HG03097 (cell line): ENCODE results near the gene ZNF222.
A peak's percentile ranks its signal among the peaks of the same experiment; 100 is the strongest.

Experiments
- ATAC-seq: cut with Tn5 transposase; IDR thresholded peaks from one replicate; pipeline ENCODE4 v1.9.1; 2021; ENCODE audit not compliant: unreplicated experiment, low FRiP score

ZNF222 gene

DNA sequence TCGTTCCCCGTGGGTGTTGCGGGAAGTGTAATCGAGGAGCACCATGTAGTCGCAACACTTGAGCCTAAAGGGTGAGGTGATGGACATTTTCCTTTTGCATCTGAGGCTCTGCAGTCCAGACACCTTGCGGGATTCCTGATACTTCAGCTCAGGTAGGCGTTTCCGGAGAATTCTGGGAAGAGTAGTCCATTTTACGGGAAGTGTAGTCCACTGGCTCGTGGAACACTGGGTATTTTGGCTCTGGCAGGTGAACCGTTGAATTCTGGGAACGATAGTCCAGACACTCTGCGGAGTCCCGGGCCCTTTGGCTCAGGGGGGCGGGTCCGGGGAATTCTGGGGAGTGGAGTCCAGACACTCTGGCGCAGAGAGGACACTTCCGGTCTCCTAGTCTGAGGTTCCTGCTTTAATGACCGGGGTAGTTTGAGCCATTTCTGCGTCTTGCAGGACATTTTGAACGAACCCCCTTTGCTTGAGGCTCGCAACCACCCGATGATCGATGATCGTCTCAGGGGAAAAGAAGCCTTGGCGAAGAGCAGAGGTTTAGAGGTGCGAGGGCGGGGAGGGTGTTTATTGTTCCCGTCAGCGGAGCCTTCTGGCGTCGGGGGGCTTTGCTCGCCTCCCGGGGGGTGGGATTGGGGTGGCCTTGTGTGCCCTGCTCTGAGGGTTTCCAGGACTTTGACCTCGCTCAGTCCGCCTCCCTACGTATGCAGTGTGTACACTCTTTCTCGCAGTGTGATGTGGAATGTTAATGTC is 26.6 kb downstream of the ZNF222 start, which contains the start of gene ZNF223:
ZNF223 (plus strand) TSS at position 387 of the 753 bp plus-strand sequence. CDS start 3,141 bp downstream, outside the sequence.
- ATAC-seq: peak; percentile 91

DNA sequence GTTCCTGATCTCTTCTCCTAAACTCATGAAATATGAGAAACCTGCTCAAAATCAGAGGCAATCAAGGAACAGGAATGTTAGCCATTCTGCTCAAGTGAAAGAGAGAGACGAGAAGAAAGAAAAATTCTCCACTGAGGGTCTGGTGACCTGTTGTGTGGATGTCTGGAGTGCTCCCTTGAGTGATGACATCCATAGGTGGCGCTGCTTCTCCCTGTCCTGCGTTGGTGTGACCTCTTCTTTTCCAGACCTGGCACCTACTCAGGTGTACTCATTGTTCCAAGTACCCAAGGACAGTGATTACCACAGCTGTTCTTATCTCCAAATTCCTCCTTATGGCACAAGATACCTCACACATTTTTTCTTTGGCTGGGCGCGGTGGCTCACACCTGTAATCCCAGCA is 30.7 kb downstream of the ZNF222 start:
- ATAC-seq: no peak

DNA sequence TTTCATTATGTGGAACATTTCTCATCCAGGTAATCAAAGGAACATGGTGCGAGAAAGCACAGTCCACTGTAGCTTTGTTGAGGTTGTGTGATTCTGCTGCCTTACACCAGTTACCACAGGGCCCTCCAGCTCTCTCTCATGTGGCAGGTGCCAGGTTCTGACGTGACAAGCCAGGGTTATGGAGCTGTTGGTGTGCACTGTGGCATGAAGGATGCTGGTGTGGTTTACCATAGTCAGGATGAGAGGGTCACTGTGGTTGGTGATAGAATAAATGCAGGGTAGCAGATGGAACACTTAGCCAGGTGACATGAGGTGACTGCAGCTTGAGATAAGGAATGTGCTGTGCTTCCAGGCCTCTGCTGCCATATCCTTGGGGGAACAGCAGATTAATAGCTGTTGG is 34.0 kb downstream of the ZNF222 start:
- no peak for ATAC-seq

DNA sequence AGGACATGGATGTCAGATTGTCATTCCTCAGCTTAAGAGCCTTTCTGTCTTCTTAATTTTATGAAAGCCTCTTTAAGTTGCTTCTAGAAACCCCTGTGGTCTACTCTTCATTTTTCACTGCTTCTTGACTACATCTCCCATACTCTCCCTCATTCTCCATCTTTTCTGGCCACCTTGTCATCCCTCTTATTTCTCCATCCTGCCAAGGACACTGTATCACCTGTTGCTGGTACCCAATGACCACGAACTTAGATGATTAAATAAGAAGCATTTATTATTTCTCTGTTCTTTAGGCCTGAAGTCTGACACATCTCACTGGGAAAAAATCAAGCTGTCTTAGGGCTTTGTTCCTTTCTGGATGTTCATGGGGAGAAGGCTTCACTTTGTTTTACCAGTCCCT is 35.9 kb downstream of the ZNF222 start:
- no peak for ATAC-seq

DNA sequence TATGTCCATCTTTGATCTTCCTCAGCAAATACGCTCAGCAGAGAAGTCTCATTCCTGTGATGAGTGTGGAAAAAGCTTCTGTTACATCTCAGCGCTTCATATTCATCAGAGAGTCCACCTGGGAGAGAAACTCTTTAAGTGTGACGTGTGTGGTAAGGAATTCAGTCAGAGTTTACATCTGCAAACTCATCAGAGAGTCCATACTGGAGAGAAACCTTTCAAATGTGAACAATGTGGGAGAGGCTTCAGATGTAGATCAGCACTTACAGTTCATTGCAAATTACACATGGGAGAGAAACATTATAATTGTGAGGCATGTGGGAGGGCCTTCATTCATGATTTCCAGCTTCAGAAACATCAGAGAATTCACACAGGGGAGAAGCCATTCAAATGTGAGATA is 41.1 kb downstream of the ZNF222 start:
- ATAC-seq: no peak

DNA sequence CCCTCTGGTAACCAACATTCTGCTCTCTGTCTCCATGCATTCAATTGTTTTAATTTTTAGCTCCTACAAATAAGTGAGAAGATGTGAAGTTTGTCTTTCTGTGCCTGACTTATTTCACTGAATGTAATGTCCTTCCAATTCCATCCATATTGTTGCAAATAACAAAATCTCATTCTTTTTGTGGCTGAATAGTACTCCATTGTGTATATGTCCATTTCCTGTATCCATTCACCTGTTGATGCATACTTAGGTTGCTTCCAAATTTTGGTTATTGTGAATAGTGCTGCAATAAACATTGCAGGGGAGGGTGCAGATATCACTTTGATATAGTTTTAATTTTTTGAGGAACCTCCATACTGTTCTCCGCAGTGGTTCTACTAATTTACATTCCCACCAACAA is 44.2 kb downstream of the ZNF222 start:
- ATAC-seq: no peak

DNA sequence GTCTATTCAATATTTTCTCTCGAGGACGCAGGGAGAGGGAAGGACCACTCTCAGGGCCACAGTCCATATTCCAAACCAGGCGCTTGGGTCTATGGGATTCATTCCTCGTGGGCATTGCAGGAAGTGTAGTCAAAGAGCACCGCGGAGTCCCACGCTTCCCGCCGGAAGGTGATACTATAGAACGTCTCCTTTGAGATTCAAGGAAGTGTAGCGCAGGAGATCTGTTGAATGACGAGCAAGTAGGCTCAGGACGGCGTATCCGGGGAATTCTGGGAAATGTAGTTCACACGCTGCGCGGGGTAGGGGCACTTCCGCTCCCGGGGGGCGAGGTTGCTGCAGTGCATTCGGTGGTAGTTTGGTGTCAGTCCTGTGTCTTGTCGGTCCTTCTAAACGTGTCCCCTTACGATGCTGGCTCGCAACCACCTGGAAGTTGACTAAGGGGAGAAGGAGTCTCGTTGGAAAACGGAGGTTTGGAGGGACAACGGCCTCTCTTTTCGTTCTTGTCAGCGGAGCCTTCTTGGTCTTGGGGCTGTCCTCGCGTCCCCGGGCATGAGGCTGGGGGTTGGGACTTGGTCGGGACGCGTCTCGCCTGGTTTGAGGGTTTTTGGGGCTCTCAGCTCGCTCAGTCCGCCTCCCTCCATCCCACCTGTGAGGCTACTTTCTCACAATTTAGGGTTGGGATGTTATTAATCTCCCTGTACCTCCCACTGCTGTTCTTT is 46.8 kb downstream of the ZNF222 start, which contains the start of gene ZNF284:
ZNF284 (plus strand) TSS at position 336 of the 719 bp plus-strand sequence. CDS start 4,231 bp downstream, outside the sequence.
- ATAC-seq: peak; percentile 90

DNA sequence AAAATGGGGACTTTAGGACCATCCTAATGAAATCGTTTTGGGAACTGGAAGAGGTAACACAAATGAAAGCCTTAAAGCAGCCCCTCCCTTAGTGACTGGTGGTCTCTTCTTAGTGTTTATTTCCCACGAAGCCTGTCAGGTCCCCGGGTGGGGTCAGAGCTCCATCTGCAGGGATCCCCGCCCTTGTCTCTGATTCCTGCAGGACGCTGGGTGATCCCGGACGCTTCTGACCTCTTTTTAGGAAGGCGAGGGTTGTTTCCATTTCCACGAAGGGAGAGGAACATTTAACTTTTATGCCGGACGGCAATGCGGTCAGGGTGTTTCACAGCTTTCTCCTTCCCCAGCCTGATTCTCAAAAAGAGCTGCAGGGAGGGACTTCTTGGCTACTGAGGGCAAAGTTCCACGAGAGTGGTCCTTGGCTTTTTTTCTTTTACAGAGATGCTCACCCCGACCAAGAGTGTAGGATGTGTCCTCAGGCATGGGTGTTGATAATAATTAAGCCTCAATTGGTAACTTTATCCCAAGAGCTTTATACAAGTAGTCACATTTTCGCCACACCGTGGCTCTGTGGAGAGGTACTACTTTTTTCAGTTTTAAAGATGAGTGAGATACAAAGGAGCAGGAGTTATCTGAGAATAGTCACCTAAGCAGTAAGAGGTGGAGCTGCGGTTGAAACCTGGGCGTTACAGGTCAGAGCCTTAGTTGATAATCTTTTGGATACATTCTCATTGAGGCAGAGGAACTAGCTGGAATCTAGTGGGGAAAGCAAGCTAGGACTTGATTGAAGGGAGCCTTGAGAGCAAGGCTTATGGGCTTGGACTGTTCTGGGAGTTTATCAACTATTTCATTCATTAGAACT is 47.6 kb downstream of the ZNF222 start:
- no peak for ATAC-seq

DNA sequence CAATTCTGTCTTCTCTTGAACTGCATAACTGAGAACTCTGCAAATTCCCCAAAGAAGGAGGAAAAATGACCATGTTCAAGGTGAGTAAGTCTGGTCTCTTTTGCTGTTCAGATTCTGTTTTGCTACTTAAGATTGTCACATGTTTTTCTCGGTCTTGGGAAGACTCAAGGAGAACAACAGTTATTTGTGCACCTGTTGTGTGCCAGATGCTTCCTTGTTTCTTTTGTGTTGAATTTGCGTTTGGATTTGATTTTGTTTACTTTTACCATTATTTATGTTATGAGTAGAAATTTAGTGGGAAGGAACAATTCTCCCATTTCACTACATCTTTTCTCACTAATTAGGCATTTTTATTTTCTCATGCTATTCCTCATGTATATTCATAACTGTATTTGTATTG is 51.1 kb downstream of the ZNF222 start:
- no peak for ATAC-seq
